Left ventricle myocardium inferior (tissue), 1 donor: ENCODE measurements around the gene FAM161A. TPM values are rescaled to one million over a fixed set of nuclear protein-coding genes. Genes with fewer than 3 reads are reported as not detected.

ENCODE experiments used
- DNase-seq: peaks from one replicate; pipeline ENCODE4 v3.0.0-alpha.2; 2020
- H3K27ac ChIP-seq: fragments of 200-600 bp; replicated peaks from 2 replicates; pipeline ENCODE4 v1.8.0; 2021
- H3K27me3 ChIP-seq: fragments of 200-600 bp; 2 replicates; pipeline ENCODE4 v1.8.0; 2021; ENCODE audit warnings: low read depth
- H3K36me3 ChIP-seq: fragments of 200-600 bp; 2 replicates; pipeline ENCODE4 v1.8.0; 2021
- H3K4me1 ChIP-seq: fragments of 200-600 bp; 2 replicates; pipeline ENCODE4 v1.8.0; 2021
- H3K4me3 ChIP-seq: fragments of 200-600 bp; 2 replicates; pipeline ENCODE4 v1.8.0; 2021; ENCODE audit warnings: mild to moderate bottlenecking, moderate library complexity
- H3K9me3 ChIP-seq: fragments of 200-600 bp; replicated peaks from 2 replicates; pipeline ENCODE4 v1.8.0; 2021
- intact Hi-C: fragments of 100-400 bp; cut with micrococcal nuclease; formaldehyde crosslinking; loops from one replicate; pipeline ENCODE4 v1.11.0; 2022
- long read RNA-seq: library from polyadenylated mRNA; unstranded; transcript quantifications from one replicate; pipeline ENCODE4 v2.0.0, GENCODE V29; 2021
- total RNA-seq: library from RNA; stranded (reverse); fragmentation: NEBNext Ultra II Directional; extraction: Animal tissue kit (Norgen Biotek cat#: 25700); gene quantifications from one replicate; pipeline ENCODE4 v1.2.1, GENCODE V29; 2021
- TF ChIP-seq, protein P1 (sequence below): fragments of 200-600 bp; IDR thresholded peaks from 2 replicates; pipeline ENCODE4 v1.8.0; 2021; ENCODE audit warnings: antibody characterized with exemption, mild to moderate bottlenecking, borderline replicate concordance
- donor health status: DM: no; HTN: yes; CAD: no; lungs with severe emphysema.

FAM161A gene, protein sequence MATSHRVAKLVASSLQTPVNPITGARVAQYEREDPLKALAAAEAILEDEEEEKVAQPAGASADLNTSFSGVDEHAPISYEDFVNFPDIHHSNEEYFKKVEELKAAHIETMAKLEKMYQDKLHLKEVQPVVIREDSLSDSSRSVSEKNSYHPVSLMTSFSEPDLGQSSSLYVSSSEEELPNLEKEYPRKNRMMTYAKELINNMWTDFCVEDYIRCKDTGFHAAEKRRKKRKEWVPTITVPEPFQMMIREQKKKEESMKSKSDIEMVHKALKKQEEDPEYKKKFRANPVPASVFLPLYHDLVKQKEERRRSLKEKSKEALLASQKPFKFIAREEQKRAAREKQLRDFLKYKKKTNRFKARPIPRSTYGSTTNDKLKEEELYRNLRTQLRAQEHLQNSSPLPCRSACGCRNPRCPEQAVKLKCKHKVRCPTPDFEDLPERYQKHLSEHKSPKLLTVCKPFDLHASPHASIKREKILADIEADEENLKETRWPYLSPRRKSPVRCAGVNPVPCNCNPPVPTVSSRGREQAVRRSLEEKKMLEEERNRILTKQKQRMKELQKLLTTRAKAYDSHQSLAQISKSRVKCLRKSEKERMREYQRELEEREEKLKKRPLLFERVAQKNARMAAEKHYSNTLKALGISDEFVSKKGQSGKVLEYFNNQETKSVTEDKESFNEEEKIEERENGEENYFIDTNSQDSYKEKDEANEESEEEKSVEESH
- 1.2 TPM for total RNA-seq
- long read RNA-seq, partial matches to known transcripts: 0 of 3 reads
- long read RNA-seq, other reads (novel, unspliced or antisense): 0 of 3 reads

DNA sequence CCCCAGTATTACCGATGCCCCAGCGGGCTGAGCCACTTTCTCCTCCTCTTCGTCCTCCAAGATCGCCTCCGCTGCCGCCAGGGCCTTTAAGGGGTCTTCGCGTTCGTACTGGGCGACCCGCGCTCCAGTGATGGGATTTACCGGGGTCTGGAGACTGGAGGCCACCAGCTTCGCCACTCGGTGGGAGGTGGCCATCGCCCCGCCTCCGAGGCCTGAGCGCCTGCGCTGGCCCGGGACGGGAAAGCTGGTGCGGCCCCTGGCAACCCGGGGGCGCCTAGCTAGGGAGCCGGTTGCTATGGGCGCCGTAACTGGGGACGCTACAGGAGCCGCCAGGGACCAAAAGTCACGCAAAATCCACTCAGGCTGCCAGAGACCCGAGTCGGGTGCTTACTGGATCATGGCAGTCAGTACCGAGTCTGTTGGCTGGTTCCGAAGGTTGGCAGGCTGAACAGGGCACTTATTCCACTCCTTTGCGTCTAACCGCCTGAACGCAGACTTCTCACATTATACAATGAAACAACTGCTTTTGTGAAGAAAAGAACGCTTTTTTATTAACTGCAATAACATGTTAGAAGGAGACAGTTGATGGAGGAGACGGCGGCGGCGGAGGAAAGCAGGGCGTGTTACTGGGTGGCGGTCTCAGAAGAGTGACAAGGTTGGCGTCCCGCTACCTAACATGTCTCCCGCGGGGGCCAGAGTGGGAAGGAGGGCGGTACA, at the start of gene FAM161A:
Gene FAM161A, minus strand, starts transcription at position 214 of the 717 bp plus-strand sequence. Its CDS starts 19 bp downstream, at position 195.
- Histone ChIP-seq H3K27me3 (no peaks in the 10 kb centered on the region), H3K4me1 (peaks cover 20% of the 10 kb centered on the region), H3K36me3 (no peaks in the 10 kb centered on the region), H3K27ac (peak within 1 kb of the TSS; percentile 91), H3K9me3 (no peaks in the 10 kb centered on the region), H3K4me3 (peak within 1 kb of the TSS; percentile 97)
- intact Hi-C loops: no loop called here
- peak; percentile 91 for DNase-seq
- TF ChIP-seq, protein P1, sequence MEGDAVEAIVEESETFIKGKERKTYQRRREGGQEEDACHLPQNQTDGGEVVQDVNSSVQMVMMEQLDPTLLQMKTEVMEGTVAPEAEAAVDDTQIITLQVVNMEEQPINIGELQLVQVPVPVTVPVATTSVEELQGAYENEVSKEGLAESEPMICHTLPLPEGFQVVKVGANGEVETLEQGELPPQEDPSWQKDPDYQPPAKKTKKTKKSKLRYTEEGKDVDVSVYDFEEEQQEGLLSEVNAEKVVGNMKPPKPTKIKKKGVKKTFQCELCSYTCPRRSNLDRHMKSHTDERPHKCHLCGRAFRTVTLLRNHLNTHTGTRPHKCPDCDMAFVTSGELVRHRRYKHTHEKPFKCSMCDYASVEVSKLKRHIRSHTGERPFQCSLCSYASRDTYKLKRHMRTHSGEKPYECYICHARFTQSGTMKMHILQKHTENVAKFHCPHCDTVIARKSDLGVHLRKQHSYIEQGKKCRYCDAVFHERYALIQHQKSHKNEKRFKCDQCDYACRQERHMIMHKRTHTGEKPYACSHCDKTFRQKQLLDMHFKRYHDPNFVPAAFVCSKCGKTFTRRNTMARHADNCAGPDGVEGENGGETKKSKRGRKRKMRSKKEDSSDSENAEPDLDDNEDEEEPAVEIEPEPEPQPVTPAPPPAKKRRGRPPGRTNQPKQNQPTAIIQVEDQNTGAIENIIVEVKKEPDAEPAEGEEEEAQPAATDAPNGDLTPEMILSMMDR: no peak

DNA sequence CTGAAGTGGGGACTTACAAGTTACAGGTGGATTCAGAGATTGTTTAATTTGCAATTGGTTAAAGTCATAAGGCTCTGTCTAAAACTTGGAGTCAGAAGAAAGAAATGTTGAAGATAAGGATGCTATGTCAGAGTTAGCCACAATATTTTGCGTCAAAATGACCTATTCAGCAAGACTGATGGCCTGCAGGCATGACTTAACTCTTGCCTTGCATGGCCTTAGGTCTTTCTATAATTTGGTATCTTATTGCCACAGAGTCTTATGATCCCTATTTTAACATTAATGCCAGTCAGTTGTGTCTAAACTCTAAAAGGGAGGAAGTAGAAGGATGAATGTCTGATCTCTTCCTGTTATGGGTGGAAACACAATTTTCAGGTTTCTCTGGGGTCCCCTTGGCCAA, 46.4 kb upstream of the FAM161A start:
- DNase-seq: no peak
- peaks cover 6% of the 10 kb centered on the region for H3K4me1 ChIP-seq
- H3K27me3 ChIP-seq: no peaks in the 10 kb centered on the region
- H3K4me3 ChIP-seq: no peak overlapping the region
- H3K36me3 ChIP-seq: no peaks in the 10 kb centered on the region
- H3K27ac ChIP-seq: no peak overlapping the region
- intact Hi-C loops: no loop called here
- no peaks in the 10 kb centered on the region for H3K9me3 ChIP-seq
- TF ChIP-seq, protein P1: no peak

DNA sequence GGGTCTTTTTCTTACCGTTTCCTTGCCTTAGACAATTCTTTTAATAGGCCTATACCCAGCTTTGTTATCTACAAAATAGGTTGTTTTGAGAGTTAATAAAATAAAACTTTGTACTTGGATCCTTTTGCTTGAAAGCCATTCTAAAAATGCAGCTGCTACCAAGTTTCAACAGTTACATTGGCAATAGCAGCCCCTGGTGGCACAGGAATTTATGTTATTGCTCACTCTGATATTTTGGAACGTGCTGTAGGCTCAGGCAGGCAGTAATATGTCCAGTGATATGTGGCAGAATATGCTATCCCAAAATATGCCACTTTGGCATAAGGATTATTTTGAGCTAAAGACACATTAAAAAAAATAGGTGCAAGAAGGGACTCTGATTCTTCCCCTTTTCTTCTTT, 45.0 kb upstream of the FAM161A start:
- no peaks in the 10 kb centered on the region for H3K4me1 ChIP-seq
- no peak overlapping the region for H3K27ac ChIP-seq
- H3K27me3 ChIP-seq: no peaks in the 10 kb centered on the region
- H3K4me3 ChIP-seq: no peak overlapping the region
- H3K9me3 ChIP-seq: no peaks in the 10 kb centered on the region
- TF ChIP-seq, protein P1: peak; percentile 46
- intact Hi-C loops: no loop called here
- no peak for DNase-seq
- H3K36me3 ChIP-seq: no peaks in the 10 kb centered on the region

DNA sequence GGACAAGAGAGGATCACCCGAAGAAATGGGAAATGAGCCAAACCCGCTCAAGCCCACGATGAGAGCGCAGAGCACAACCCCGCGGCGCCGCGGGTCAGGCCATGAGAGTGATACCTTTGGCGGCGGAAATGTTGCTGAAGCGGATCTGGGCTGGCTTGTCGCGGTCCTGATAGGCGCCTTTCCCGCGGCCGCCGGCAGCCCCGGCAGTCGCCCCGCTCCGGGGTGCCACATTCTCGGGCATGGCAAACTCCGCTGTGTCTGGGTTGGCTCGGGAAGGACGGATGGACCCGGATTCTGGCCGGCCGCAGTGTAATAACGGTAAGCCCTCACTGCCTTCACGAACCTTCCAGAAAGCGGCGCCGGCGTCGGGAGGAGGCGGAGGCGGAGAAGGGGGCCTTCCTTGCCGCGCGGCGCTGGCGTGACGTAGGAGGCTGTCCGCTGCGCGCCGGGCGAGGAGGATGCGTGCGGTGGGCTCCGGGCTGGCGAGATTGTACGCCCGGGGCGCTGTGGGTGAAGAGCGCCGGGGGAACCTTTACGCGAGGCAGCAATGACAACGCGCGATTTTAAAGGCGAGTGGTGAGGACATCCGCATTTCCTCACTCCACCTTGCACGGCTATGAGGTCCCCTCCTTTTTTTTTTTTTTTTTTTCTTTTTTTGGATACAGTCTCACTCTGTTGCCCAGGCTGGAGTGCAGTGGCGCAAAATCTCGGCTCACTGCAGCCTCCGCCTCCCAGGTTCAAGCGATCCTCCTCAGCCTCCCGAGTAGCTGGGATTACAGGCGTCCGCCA, 34.6 kb upstream of the FAM161A start, which contains the start of gene CCT4:
Gene CCT4, minus strand, starts transcription at position 390 of the 789 bp plus-strand sequence. Its CDS starts 149 bp downstream, at position 241.
- H3K36me3 ChIP-seq: peaks cover 25% of the 10 kb centered on the region
- DNase-seq: peak; percentile 91
- H3K4me1 ChIP-seq: peaks cover 41% of the 10 kb centered on the region
- no peaks in the 10 kb centered on the region for H3K27me3 ChIP-seq
- H3K9me3 ChIP-seq: no peaks in the 10 kb centered on the region
- intact Hi-C loops: no loop called here
- H3K4me3 ChIP-seq: peak within 1 kb of the TSS; percentile 79
- peak within 1 kb of the TSS; percentile 98 for H3K27ac ChIP-seq
- TF ChIP-seq, protein P1: no peak
